NAMALWA (cell line): Measurements from ENCODE around the gene TMEM184C.

Experiments used
- DNase-seq: peaks from one replicate; pipeline ENCODE4 v3.0.0-alpha.2; 2015; ENCODE audit warnings: low spot score

The TMEM184C gene

DNA sequence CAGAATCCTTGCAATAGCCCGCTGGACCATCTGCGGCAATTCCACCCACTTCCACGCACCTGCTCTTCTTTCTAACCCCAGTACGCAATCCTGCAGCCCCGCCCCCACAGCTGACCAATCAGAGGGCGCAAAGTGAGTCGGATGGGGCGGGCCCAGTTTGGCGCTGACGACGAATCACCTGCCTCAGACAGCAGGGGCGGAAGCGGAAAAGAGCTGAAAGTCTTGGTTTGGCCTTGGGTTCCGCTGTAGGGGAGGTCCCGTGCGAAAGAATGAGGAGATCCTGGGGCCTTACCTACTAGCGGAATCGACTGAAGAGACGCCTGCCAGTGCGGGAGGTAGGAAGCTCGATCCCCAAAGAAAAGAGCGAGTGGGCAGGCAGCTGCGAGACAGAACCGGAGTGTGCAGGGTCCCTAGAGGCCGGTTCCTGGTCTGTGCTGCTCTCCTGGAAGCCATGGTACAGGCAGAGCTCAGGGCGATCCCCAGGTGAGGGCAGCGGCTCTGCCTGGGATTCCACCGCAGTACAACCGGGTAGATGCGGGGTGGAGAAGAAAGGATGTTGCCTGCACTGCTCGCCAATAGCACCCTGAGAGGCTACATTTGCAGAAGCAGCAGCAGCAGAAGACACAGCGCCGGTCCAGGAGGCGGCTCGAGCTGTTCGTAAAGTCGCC, at the start of gene TMEM184C:
Gene TMEM184C (plus strand): TSS at position 225 of the 668 bp plus-strand sequence. CDS start 560 bp downstream, outside the sequence.
- peak; percentile 98 for DNase-seq

DNA sequence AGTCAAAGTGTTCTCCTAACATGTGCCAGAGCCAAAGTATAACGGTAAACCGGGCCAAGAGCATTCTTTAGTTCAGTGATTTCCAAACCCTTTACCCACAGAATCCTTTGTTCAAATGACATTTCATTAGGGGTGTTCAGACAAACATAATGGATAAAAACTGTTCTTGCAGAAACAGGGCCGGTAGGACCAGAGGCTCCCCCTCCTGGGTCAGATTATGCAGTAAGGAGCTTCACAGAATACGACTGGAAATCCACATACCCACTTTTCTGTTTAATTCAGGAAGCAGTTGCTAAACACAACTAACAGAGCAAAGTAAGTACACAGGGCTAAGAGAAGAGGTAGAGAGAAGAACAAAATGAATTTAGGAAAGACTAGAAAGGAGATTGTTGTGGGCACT, 46.6 kb upstream of the TMEM184C start:
- no peak for DNase-seq

DNA sequence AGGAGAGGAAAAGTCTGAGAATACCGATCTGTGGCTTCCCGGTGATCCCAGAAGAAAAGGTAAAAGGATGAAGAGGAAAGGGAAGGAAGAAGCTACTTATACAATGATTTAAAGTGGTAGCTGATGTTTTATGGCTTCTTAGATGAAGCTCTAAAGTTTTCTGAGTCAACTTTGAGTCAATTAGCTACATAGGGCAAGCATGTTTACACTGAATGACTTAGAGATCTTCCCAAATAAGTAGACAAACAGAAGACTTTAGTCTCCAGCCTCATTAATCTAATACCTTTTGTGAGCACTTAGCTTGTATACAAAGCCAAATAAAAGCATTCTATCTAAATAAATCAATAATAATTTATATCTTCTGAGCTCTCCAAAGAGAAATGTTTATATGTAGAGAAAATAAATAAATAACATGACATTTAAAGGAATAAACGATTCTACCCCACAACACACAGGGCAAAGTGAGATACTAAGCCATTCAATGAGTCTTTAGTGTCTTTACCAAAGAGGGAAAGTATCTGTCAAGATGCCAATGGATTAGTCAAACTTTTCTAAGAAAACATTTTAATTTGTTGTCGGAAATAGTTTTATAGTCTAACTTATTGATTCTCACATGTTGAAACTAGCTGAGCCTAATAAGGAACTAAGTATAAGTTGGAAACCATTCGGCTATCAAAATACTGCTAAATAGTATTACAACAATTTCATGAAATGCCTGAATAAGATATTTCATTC, 46.0 kb upstream of the TMEM184C start:
- DNase-seq: no peak

DNA sequence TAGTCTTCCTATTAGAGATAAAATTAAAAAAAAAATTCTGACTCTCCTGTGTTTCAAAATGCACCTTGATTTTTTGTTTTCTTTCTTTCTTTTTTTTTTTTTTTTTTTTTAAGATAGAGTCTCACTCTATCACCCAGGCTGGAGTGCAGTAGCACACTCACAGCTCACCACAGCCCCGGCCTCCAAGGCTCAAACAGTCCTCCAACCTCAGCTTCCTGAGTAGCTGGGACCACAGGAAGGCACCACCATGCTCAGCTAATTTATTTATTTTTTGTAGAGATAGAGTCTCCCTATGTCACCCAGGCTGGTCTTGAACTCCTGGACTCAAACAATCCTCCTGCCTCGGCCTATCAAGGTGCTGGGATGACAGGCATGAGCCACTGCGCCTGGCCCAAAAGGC, 41.1 kb upstream of the TMEM184C start:
- DNase-seq: no peak

DNA sequence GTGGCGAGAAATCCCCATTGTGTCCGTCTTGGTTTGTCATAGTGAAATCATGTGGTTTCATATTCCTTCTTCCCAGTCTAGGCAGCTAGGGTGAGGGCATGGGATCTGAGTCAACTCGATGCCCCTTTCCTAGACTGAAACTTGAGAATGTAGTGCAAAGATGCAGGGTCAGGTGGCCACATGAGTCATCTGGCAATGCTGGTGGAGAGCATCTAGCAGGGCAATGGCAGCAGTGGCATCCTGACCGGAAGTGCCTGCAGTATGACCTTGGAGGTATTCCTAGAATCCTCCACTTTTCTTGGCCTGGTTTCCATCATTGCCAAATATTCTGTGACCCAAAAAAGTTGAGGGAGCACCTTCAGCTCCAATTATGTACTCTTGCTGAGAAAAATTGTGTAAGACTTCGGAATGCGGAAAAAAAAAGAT, 39.1 kb upstream of the TMEM184C start:
- DNase-seq: no peak

DNA sequence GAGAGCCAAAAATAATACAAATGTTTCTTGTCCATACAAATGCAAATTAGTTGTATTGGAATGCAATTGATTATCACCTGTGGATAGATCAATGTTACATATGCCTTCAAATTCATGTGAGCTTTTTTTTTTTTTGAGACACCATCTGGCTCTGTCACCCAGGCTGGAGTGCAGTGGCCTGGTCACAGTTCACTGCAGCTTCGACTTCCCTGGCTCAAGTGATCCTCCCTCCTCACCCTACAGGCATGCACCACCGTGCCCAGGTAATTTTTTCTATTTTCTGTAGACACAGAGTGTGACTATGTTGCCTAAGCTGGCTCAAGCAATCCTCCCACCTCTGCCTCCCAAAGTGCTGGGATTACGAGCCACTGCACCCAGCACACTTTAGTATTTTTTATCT, 38.6 kb upstream of the TMEM184C start:
- no peak for DNase-seq

DNA sequence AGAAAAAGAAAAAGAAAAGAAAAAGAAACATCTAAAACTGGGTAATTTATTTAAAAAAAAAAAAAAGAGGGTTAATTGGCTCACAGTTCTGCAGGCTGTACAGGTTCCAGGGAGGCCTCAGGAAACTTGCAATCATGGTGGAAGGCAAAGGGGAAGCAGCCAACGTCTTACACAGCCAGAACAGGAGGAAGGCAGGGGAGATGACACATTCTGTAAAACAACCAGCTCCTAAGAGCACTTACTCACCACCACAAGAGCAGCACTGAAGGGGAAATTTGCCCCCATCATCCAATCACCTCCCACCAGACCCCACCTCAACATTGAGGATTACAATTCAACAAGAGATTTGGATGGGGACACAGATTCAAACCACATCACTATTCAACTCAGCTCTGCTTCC, 36.8 kb upstream of the TMEM184C start:
- DNase-seq: no peak

DNA sequence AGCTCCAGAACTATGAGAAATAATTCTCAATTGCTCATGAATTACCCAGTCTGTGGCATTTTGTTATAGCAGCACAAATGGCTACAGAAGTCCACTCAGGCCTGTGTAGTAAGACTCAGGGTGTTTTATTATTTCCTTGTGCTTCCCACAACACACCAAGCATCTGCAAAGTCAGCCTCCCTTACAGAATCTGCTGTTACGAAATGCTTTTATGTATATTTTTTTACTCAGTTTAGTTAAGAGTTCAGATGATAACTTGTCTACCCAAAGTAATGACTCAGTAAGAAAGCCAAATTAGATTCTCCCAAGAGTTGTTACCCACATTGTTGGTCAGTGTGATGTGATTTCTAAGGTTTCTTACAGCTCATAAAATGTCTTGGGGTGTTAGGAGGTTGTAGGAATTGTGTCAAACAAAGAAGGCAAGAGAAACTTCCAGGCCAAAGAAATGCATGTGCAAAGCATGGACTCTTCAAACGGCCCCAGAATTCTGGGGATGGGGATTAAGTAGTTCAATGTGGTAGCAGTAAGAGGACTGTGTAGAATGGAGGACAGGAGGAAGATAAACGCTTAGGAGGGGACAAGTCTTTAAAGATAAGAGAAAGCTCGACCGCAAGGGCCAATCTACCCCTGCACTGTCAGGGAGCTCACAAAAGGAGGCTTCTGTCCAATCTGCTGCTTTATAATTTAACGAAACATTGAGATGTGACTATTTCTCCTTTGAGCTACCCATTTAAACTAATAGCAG, 35.4 kb upstream of the TMEM184C start:
- DNase-seq: no peak

DNA sequence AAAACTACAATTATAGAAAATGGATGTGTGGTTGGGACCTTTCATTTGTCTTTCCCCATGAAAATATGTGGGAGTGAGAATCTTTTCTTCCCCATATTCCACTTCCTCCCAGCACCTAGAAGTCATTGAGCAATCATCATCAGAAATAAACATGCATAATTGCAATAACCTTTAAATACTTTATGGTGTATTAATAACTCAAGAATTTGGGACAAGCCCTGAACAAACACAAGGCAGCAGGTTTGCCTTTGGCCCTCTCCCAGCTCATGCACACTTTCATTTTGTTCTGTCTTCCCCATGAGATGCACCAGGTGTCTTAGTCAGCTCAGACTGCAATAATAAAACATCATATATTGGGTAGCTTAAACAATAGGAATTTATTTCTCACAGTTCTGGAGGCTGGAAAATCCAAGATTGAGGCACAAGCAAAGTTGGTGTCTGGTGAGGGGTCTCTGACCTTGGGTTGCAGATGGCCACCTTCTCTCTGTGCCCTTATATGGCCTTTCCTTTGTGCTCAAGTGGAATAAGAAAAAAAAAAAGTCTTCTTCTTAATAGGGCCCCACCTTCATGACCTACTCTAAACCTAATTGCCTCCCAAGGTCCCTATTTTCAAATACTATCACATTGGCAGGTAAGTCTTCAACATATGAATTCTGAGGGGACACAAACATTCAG, 34.7 kb upstream of the TMEM184C start:
- DNase-seq: no peak

DNA sequence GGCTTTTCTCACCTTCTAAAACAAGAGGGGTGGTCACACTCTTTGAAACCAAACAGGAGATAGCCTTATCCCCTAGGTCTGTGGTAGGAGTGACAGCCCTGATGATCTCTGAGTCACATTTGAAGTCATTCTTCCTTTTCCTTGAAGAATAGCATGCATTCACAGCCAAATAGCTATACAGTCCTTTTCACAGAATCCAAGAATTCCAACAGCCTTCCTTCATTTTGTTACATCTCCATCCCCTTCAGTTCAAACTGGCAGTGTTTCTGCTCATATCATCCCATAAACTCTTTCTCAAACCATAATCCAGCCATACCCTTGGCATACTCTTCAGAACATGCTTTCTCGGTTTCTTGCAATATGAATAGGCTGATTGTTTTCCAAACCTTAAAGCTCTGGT, 33.3 kb upstream of the TMEM184C start:
- DNase-seq: no peak

DNA sequence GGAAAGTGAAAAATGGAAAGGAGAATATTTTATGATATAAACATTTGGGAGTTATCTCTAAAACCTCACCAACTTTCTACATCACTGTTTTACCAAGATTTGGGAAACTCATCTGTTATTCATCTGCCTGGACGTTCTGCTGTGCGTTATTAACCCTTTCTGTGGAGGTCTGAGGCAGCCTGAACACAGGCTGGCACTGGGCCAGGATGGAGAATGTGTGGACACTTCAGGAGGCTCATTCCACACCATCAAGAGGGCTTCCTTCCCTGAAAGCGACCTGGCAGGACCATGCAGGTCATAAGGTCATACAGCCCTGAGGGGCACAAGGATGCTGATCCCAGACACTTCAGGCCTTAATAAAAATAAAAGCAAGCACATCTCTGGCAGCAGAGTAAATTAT, 31.2 kb upstream of the TMEM184C start:
- no peak for DNase-seq

DNA sequence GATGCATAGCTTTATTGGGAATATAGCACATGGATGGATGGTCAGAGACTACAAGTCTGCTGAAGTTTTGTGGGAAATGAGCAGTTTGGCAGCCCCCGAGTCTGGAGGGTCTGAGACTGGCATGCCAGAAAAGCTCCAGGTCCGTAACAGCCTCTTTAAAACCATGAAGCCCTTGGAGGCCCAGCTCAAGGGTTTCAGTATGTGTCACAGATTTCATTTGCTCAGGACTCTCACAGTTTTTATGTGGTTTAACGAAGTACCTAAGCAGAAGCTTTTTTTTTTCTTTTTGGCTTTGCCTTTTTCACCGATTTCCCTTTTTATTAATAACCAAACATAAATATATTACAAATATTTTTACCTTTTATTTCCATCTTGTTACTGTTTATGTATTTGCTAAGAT, 30.6 kb upstream of the TMEM184C start:
- no peak for DNase-seq

DNA sequence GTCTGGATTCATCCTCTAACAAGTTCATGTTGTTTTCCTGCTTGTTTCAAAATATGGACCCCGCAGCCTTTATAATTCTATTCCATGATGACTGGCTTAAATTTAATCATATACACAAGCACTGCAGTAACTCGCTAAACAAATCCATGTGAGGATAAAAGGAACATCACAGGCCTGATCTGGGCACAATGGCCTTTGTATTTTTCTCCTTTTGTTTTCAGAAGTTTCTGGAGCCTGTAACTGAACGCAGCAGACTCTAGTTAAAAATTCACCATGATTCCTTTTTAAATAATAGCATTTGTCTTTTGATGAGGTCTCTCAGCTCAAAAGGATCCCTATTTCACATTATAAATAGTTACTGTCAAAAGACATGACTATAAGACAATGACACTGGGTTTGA, 30.2 kb upstream of the TMEM184C start:
- no peak for DNase-seq

DNA sequence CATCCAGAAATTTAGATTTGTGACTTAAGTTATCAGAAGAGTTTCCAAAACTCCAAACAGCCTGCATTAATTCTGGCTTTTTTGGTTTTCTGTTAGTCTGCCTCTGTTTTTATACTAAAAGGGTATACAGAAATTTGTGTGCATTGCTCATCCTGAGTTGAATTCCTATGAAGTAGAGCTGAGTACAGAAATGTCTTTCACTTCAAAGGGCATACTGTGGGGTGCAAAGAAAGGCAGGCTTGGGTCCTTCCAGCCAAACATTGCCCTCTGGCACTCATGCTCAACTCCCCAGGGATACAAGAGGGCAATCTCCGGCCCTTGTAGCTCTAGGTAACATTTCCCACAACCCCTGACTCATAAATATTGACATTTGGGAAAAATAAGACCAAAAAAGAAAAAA, 27.6 kb upstream of the TMEM184C start:
- DNase-seq: no peak

DNA sequence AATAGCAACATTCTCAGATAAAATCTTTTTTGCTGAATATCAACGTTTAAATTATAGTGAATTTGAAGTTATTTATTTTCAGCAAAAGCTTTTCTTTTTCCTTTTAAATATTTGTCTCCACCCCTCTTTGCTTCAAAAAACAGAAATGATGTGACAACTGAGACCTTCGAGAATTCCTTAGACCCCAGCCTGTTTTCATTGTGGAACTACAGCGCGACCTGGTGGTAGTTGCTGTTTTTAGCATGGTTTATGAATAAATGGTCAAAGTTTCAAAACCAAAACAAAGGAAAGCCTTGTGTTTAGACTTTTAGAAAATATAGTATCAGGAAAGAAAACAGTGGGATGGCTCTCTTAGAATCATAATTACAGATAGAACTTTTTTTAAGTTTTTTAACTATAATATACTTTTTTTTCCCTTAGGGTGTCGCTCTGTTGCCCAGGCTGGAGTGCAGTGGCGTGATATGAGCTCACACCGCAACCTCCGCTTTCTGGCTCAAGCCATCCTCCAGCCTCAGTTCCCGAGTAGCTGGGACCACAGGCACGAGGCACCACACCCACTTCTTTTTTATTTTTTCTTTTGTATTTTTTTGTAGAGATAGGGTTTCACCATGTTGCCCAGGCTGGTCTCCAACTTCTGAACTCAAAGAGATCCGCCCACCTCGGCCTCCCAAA, 26.8 kb upstream of the TMEM184C start:
- peak; percentile 72 for DNase-seq

DNA sequence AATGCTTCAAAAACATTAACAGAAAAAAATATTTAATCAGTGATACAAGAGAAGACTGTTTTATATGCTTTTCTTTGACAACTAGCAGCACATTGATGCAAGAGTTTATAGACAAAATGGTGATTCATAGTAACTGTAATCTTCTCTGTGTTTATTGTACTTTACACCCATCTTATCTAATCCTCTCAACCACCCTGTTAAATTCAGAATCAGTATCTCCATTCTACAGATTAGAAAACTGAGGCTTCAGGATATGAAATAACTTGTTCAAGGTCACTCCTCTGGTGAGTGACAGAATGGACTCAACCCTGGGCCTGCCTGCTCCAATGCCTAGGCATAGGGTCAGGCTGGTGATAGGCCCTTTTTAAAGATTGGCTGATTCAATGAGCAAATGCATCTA, 26.1 kb upstream of the TMEM184C start:
- no peak for DNase-seq

DNA sequence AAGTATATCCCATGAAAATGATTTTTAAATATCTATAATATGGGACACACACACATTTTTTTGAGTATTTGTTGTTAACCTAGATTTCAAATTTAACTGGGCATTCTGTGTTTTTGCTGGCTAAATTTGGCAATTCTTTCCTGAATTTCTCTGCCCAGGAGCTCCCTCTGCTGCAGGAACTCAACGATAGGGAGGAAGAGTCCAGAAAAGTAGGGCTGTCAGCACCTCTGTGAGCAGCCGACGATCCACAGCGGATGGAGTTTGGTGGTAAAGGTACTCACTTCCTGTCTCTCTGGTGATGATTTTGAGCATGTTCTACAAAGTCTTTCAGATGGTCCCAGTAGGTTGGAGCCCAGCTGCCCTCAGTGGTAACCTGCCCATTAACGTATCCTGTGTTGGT, 23.1 kb upstream of the TMEM184C start:
- DNase-seq: no peak

DNA sequence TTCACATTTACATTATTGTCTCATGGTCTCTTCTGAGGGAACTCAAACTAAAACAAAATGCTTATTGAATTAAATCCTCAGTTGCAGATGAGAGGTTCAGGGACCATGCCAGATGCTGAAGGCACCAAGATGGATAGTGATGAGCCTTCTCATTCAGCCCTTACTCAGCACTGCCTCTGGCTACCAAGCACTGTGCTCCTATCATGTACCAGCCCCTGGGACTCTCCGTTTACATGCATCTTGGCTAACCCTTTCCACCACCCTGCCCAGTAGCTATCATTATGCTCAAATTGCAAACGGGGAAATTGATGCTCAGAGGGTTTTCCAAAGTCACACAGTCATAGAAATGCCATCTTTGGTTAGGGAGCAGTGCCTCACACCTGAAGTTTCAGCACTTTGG, 22.6 kb upstream of the TMEM184C start:
- no peak for DNase-seq

DNA sequence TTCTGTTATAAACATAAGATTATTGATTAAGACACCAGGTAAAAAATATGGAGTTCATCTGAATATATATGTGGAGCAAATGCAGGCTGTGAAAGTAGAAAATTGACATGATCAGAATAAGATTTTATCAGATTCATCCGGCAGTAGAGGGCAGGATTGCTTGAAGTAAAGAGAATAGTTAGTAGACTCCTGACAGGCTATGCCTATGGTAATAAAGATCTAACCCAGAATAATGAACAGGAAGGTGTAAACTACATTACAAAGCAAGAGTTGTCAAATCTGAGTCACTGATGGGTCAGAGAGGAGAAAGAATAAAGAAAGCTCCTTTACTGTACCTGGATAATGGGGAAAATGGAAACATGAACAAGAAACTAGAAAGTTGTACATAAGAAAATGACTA, 20.8 kb upstream of the TMEM184C start:
- DNase-seq: peak; percentile 10

DNA sequence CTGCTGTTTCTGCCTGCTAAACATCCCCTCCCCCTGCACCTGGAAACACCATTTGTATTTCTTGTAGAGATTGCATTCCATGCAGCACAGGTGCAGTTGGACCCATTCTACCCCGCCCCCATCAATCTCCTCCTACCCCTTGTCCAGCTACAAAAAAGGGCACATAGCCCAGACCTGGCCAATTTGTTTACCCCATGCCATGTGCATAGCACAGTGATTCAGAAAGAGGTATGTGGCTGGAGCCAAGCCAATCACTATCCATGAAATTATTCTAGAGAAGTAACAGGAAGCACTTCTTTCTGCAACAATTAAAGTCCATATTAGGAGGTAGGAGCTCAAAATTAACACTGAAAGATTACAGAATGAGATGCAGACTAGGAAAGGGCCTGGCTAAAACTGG, 20.2 kb upstream of the TMEM184C start:
- no peak for DNase-seq

DNA sequence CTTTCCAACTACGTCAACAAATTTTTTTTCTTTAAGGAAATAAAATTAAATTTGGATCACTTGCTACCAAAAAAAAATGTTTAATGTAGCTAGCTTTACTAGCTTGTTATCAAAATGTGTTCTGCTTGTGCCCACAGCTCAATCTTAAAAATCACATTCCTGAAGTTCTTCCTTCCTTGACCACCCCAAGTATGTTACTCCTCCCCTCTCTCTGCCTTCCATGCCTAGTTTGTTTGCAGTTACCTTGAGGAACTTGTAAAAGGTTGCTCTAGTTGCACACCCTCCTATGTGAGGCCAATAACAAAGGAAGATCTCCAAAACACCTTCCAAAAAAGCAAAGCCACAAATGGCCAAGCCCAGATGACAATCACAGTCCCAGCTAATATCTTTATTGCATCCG, 19.6 kb upstream of the TMEM184C start:
- no peak for DNase-seq

DNA sequence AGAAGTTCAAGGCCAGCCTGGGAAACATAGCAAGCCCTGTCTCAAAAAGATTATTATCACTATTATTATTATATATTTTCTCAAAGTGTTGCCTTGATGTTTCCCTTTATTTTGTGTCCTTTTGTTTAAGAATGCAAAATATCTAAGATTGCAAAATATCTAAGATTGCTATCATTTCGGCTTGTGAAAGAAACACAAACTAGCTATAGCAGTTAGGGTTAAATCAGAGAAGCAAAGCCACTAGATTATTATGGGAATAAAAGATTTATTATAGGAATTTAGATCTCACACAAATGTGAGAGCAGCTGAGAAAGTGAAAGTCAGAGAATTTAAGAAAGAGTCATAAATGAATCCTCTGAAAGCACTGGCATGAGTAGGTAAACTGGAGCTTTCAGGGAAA, 18.0 kb upstream of the TMEM184C start:
- DNase-seq: no peak
